Endothelial cell of umbilical vein (primary cell): Measurements from ENCODE around the gene SPTSSB.

Source experiments
- EZH2 ChIP-seq: IDR thresholded peaks from 2 replicates; pipeline ENCODE4 v1.6.1; 2012; ENCODE audit warnings: borderline replicate concordance, low read depth, mild to moderate bottlenecking, moderate library complexity, low read length, inconsistent platforms; ENCODE audit not compliant: severe bottlenecking
- FOS ChIP-seq: IDR thresholded peaks from 2 replicates; pipeline ENCODE4 v1.6.1; 2011; ENCODE audit warnings: mild to moderate bottlenecking, low read length, moderate library complexity, borderline replicate concordance; ENCODE audit not compliant: insufficient read depth
- MYC ChIP-seq: IDR thresholded peaks from one replicate; pipeline ENCODE4 v1.6.1; 2011; ENCODE audit warnings: mild to moderate bottlenecking, low read depth, low read length
- POLR2A ChIP-seq: IDR thresholded peaks from 2 replicates; pipeline ENCODE4 v1.6.1; 2012; ENCODE audit warnings: low read depth, mild to moderate bottlenecking, control low read depth, low read length
- POLR2AphosphoS5 ChIP-seq: IDR thresholded peaks from 2 replicates; pipeline ENCODE4 v1.6.1; 2012; ENCODE audit warnings: low read depth, mild to moderate bottlenecking, control low read depth, low read length, moderate library complexity; ENCODE audit not compliant: insufficient read depth
- TF ChIP-seq, protein P1 (sequence below), 2 donors: IDR thresholded peaks; 1 replicate in 1 of 2; 2 replicates in 1 of 2; pipeline ENCODE4 v1.5.1; 2011; ENCODE audit warnings: low read length in 2 of 2, mild to moderate bottlenecking in 2 of 2, moderate library complexity in 2 of 2, control low read depth in 1 of 2, inconsistent platforms in 1 of 2, low read depth in 1 of 2; ENCODE audit not compliant: insufficient read depth in 1 of 2; ENCODE audit errors: extremely low read depth in 1 of 2
- TF ChIP-seq, protein P2 (sequence below): IDR thresholded peaks from 2 replicates; pipeline ENCODE4 v1.6.1; 2011; ENCODE audit not compliant: insufficient read depth, insufficient read length

- TF ChIP-seq POLR2A (no peak), POLR2AphosphoS5 (no peak), EZH2 (no peak), FOS (no peak), MYC (no peak)
- TF ChIP-seq, protein P1, sequence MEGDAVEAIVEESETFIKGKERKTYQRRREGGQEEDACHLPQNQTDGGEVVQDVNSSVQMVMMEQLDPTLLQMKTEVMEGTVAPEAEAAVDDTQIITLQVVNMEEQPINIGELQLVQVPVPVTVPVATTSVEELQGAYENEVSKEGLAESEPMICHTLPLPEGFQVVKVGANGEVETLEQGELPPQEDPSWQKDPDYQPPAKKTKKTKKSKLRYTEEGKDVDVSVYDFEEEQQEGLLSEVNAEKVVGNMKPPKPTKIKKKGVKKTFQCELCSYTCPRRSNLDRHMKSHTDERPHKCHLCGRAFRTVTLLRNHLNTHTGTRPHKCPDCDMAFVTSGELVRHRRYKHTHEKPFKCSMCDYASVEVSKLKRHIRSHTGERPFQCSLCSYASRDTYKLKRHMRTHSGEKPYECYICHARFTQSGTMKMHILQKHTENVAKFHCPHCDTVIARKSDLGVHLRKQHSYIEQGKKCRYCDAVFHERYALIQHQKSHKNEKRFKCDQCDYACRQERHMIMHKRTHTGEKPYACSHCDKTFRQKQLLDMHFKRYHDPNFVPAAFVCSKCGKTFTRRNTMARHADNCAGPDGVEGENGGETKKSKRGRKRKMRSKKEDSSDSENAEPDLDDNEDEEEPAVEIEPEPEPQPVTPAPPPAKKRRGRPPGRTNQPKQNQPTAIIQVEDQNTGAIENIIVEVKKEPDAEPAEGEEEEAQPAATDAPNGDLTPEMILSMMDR (IDR thresholded peaks at IDR 0.05; ENCODE audit: extremely low read depth in 1 of 2, insufficient read depth in 1 of 2, low read depth in 1 of 2, low read length in 2 of 2) = no peak
- TF ChIP-seq, protein P2, sequence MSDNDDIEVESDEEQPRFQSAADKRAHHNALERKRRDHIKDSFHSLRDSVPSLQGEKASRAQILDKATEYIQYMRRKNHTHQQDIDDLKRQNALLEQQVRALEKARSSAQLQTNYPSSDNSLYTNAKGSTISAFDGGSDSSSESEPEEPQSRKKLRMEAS = no peak
Measured at GRCh38 chr3:161337311-161337710, 34.0 kb downstream of the SPTSSB start.
